Heart left ventricle (tissue), 16 donors: ENCODE measurements around the gene NTM. TPM values are rescaled to one million over a fixed set of nuclear protein-coding genes. Genes with fewer than 3 reads are reported as not detected.

Experiments used
- ATAC-seq, 4 donors: fragments of 200-7000 bp; cut with Tn5 transposase; one replicate each; pipeline ENCODE4 v1.9.1; 2020 to 2022; ENCODE audit warnings: moderate library complexity in 4 of 4, mild to moderate bottlenecking in 3 of 4, moderate number of reproducible peaks in 1 of 4
- DNase-seq, 5 donors: peaks; one replicate each; pipeline ENCODE4 v3.0.0-alpha.2; 2020
- H3K27ac ChIP-seq, 12 donors: fragments of 200-600 bp; sonication (generic) in 4 of 12; one replicate each; pipeline versions ENCODE4 v1.5.0 to v1.8.0; 2016 to 2022; ENCODE audit warnings: mild to moderate bottlenecking in 2 of 12
- H3K27me3 ChIP-seq, 9 donors: fragments of 200-600 bp; sonication (generic) in 2 of 9; one replicate each; pipeline versions ENCODE4 v1.5.1 to v1.8.0; 2016 to 2022; ENCODE audit warnings: mild to moderate bottlenecking in 3 of 9
- H3K36me3 ChIP-seq, 9 donors: fragments of 200-600 bp; sonication (generic) in 2 of 9; one replicate each; pipeline versions ENCODE4 v1.5.0 to v1.8.0; 2018 to 2022; ENCODE audit warnings: mild to moderate bottlenecking in 2 of 9
- H3K4me1 ChIP-seq, 12 donors: fragments of 200-600 bp; sonication (generic) in 4 of 12; one replicate each; pipeline versions ENCODE4 v1.5.0 to v1.8.0; 2016 to 2022; ENCODE audit warnings: mild to moderate bottlenecking in 3 of 12
- H3K4me3 ChIP-seq, 12 donors: fragments of 200-600 bp; sonication (generic) in 4 of 12; one replicate each; pipeline versions ENCODE4 v1.5.0 to v1.8.0; 2017 to 2022; ENCODE audit warnings: mild to moderate bottlenecking in 9 of 12, moderate library complexity in 4 of 12
- H3K9me3 ChIP-seq, 12 donors: fragments of 200-600 bp; sonication (generic) in 4 of 12; one replicate each; pipeline versions ENCODE4 v1.5.0 to v1.8.0; 2016 to 2022; ENCODE audit warnings: mild to moderate bottlenecking in 1 of 12
- CTCF ChIP-seq, 12 donors: fragments of 200-600 bp; sonication (generic) in 4 of 12; IDR thresholded peaks; one replicate each; pipeline versions ENCODE4 v1.5.0 to v1.8.0; 2018 to 2022; ENCODE audit warnings: antibody characterized with exemption in 12 of 12, mild to moderate bottlenecking in 5 of 12
- POLR2A ChIP-seq, 2 donors: fragments of 450-650 bp; IDR thresholded peaks; one replicate each; pipeline ENCODE4 v1.6.1; 2017; ENCODE audit warnings: antibody characterized with exemption in 2 of 2, mild to moderate bottlenecking in 2 of 2, moderate library complexity in 2 of 2
- WGBS, 4 donors: extraction: QIAGEN DNeasy Blood & Tissue Kit in 2 of 4; methylation state at CpG; one replicate each; pipeline versions ENCODE4 v1.1.5 to v1.1.7; 2013 to 2018; 5-methylcytosine and 5-hydroxymethylcytosine counted together
- intact Hi-C, 10 donors: fragments of 100-400 bp; cut with DNase I; formaldehyde crosslinking; loops; one replicate each; pipeline versions ENCODE4 v1.11.1 to v1.14.2; 2022
- polyA plus RNA-seq, 2 donors: library from polyadenylated mRNA; stranded (reverse); fragments of 200-250 nt; gene quantifications; one replicate each; pipeline ENCODE4 v1.2.3, GENCODE V29; 2013
- total RNA-seq, 9 donors: library from RNA; depleted of rRNA in 2 of 9; stranded (reverse); fragments of >200 nt in 2 of 9; fragmentation: NEBNext Ultra II Directional in 3 of 9; extraction: Animal tissue kit (Norgen Biotek cat#: 25700) in 3 of 9; gene quantifications; one replicate each; pipeline versions ENCODE4 v1.1.0 to v1.2.4, GENCODE V29; 2016 to 2023
- donor health status: ischemic (EF 13 %, LVEDD 7.1; RV severe dilation, severe dysfunction).
- donor health status: healthy with polysubstance abuse.
- donor health status: DM: no; HTN: yes; CAD: no.
- donor health status: DM: no; HTN: no; CAD: no.
- donor health status: ischemic (EF 25% LVEDD 6.9; RV normal size, moderate dysfunction).
- donor health status: ischemic (EF 25% LVEDD 5.7; RV mildly dilated, moderate dysfunction).
- donor health status: healthy.
- donor health status: DM: yes; HTN: yes; CAD: no.
- donor health status: ischemic (EF 35%, LVEDD 5.7; RV mildly dilated, moderate dysfunction).
- donor health status: nonischemic (EF 11% LVEDD 7.7; RV severe dilation, severe dysfunction).
- donor health status: DM: yes; HTN: yes; CAD: no.
- donor health status: PGD.
- donor health status: ischemic (EF 29% LVEDD 5.4; RV normal size, mild dysfunction).
- donor health status: nonischemic (EF 23%, LVEDD 6.1; RV moderate dilation, normal function).

NTM gene
- total and polyA plus RNA-seq, 11 donors, result 0.40 to 7.7 (median 1.5) TPM

GRCh38 chr11:131685906-131686305, 315.5 kb downstream of the NTM start:
- peaks cover 0 to 71% (median 7%) of the 10 kb centered on the region in 9 donors for H3K27me3 ChIP-seq
- WGBS, 4 donors, result 74 to 94% (median 90%) methylated on average over 2 to 3 of the region's 3 CpGs
- no peak overlapping the region for H3K27ac ChIP-seq
- H3K4me1 ChIP-seq, result peaks cover 0 to 9% (median 0%) of the 10 kb centered on the region in 12 donors
- intact Hi-C loops, result no loop called here
- DNase-seq, result no peak
- TF ChIP-seq POLR2A (IDR thresholded peaks at IDR 0.05) (no peak), CTCF (IDR thresholded peaks at IDR 0.05) (no peak)
- H3K9me3 ChIP-seq, result no peaks in the 10 kb centered on the region
- ATAC-seq, result no peak
- H3K4me3 ChIP-seq, result no peak overlapping the region
- no peaks in the 10 kb centered on the region for H3K36me3 ChIP-seq

GRCh38 chr11:131686836-131687235, 316.4 kb downstream of the NTM start:
- no peak overlapping the region for H3K27ac ChIP-seq
- TF ChIP-seq POLR2A (IDR thresholded peaks at IDR 0.05) (no peak), CTCF (IDR thresholded peaks at IDR 0.05) (no peak)
- 84 to 94% (median 91%) methylated on average over 7 to 9 of the region's 9 CpGs for WGBS, 4 donors
- H3K9me3 ChIP-seq, result no peaks in the 10 kb centered on the region
- H3K27me3 ChIP-seq, result peaks cover 0 to 80% (median 13%) of the 10 kb centered on the region in 9 donors
- intact Hi-C loops, result no loop called here
- DNase-seq (no peak), ATAC-seq (no peak)
- H3K4me3 ChIP-seq, result no peak overlapping the region
- H3K4me1 ChIP-seq, result peaks cover 0 to 9% (median 0%) of the 10 kb centered on the region in 12 donors
- H3K36me3 ChIP-seq, result no peaks in the 10 kb centered on the region

- Histone ChIP-seq H3K27ac (no peak overlapping the region), H3K4me3 (peak overlapping the region in 1 of 12 donors; percentile 10), H3K36me3 (no peaks in the 10 kb centered on the region), H3K4me1 (peaks cover 0 to 9% (median 0%) of the 10 kb centered on the region in 12 donors), H3K27me3 (peaks cover 0 to 80% (median 13%) of the 10 kb centered on the region in 9 donors), H3K9me3 (no peaks in the 10 kb centered on the region)
- DNase-seq (no peak), ATAC-seq (no peak)
- no peak for TF ChIP-seq CTCF (IDR thresholded peaks at IDR 0.05)
- no peak for TF ChIP-seq POLR2A (IDR thresholded peaks at IDR 0.05)
- intact Hi-C loops, result no loop called here
- 81 to 85% (median 83%) methylated on average over 24 to 30 of the region's 30 CpGs for WGBS, 4 donors
These were observed 317.1 kb downstream of the NTM start for GRCh38 chr11:131687291-131688047.

- 17 to 35% (median 20%) methylated on average over 16 to 34 of the region's 34 CpGs for WGBS, 4 donors
- peaks cover 0 to 75% (median 13%) of the 10 kb centered on the region in 9 donors for H3K27me3 ChIP-seq
- TF ChIP-seq CTCF (IDR thresholded peaks at IDR 0.05) (peak; percentile 69 to 89 (median 78)), POLR2A (IDR thresholded peaks at IDR 0.05) (no peak)
- peak overlapping the region in 4 of 12 donors; percentile 10 to 28 (median 18) for H3K4me3 ChIP-seq
- H3K9me3 ChIP-seq, result no peaks in the 10 kb centered on the region
- DNase-seq (peak; percentile 41 to 77 (median 44)), ATAC-seq (peak; percentile 36 to 81 (median 59))
- H3K4me1 ChIP-seq, result peaks cover 0 to 9% (median 0%) of the 10 kb centered on the region in 12 donors
- H3K27ac ChIP-seq, result no peak overlapping the region
- intact Hi-C loops, result no loop called here
- no peaks in the 10 kb centered on the region for H3K36me3 ChIP-seq
These were observed 317.8 kb downstream of the NTM start for GRCh38 chr11:131688048-131688693.
